Ovary (tissue), 3 donors: ENCODE results near the gene IFITM2.

Source experiments
- CTCF ChIP-seq, 3 donors: fragments of 450-650 bp in 2 of 3; fragments of 200-600 bp in 1 of 3; IDR thresholded peaks; one replicate each; pipeline versions ENCODE4 v1.5.1 to v1.8.0; 2016 to 2022; ENCODE audit warnings: antibody characterized with exemption in 3 of 3, mild to moderate bottlenecking in 1 of 3
- EP300 ChIP-seq: sonication (generic); formaldehyde crosslinking; IDR thresholded peaks from one replicate; pipeline ENCODE4 v1.6.1; 2017; ENCODE audit warnings: antibody characterized with exemption
- POLR2A ChIP-seq: fragments of 450-650 bp; IDR thresholded peaks from one replicate; pipeline ENCODE4 v1.6.1; 2017; ENCODE audit warnings: antibody characterized with exemption, mild to moderate bottlenecking, moderate library complexity
- donor health status: DM: no; HTN: no; CAD: no.

GRCh38 chr11:279966-280705 lies 27.5 kb upstream of the IFITM2 start:
- TF ChIP-seq CTCF (IDR thresholded peaks at IDR 0.05) (no peak), POLR2A (no peak), EP300 (no peak)
